ENCODE results near the gene USP20.

The USP20 gene

GRCh38 chr9:129916707-129917106, 81.4 kb downstream of the USP20 start:
- no peak for DNase-seq (ENCODE audit: low read depth, low spot score)

DNA sequence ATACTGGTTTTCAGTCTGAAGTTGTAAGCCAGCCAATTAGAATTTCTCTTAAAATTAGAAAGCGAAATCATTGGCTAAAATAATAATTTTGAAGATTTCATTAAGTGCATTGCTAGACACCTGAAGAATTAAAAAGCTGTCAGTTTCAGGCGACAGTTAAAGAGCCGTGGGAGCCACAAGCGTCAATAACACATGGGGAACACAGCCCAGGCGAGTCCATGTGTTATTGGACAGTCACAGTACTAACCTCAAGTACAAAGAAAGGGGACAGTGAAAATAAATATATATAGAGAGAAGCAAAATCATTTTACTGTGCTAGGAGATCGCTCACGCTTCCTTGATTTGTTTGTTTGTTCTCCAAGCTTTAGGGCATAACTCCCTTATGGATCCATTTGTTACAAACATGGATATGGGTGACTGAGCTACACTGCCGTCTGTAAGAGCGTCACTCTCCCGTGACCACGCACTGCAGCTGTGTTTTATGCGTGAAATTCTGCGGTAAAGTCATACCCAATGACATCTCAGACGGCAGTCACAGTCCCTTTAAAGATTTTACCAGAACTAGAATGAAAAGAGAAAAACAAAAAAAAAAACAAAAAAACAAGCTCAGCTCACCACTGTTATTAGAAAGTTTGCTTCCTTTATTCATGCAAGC, 83.2 kb downstream of the USP20 start:
- DNase-seq (ENCODE audit: low read depth, low spot score), result no peak

DNA sequence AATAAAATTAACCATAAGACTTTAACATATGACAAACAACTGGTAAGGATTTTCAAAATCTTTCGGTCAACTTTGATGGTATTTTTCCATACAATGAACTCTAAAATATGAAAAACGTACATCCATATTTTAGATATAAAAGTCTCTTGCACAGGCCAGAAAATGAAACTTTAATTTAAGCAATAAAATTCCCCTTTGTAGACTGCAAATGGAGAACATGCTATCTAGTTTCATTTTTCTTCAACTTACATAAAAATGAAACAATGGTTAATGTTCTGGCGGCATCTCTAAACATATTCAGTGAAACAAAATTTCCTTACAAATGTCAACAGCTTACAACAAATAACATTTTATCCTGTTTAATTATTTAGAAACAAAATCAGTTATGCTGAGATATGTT, 84.0 kb downstream of the USP20 start:
- no peak for DNase-seq (ENCODE audit: low read depth, low spot score)

DNA sequence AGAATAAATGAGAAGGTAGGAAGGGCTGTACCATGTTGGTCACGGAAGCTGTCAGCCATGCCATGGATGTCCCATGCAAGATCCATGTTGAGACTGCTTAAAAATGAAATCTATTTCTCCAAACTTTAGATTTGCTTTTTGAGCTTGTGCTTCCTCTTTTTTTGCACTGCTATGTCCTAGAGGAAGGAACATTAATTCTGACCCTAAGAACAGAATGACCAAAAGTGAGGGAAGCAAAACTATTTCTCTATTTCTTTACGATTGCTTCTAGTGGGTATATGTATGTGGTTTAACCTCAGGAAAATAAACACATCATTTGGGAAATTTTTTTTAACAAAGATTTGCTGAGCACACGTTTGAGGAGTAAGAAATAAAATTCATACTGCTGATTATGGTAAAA, 84.6 kb downstream of the USP20 start:
- no peak for DNase-seq (ENCODE audit: low read depth, low spot score)

- no peak for DNase-seq (ENCODE audit: low read depth, low spot score)
These were observed 86.6 kb downstream of the USP20 start for GRCh38 chr9:129921905-129922304.

GRCh38 chr9:129923589-129923988, 88.3 kb downstream of the USP20 start:
- no peak for DNase-seq (ENCODE audit: low read depth, low spot score)

DNA sequence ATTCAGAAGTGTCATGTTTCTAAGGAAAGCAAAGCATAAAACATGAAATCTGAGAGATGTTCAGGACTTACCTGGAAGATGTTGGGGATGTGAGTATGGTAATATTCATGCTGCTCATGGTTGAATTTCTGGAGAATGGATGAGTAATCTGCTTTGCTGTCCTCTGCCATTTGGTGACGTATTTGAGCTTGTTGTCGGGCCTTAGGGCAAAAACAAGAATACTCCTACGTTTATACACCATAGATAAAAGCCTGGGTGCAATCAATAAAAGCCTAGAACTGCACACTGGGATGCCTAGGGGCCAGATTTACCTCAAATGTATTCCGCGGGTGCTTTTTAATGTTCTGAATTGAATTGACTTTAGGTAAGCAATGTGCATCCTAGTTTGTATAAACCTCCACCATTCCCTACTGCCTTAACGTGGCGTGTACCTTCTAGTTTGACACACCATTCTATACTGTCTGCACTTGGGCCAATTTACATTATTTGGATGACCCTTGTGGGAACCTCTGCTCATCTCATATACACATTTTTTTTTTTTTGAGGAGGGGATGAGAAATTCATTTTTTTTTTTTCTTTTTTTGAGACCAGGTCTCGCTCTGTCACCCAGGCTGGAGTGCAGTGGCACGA, 94.4 kb downstream of the USP20 start:
- DNase-seq (ENCODE audit: low read depth, low spot score), result no peak

- DNase-seq (ENCODE audit: low read depth, low spot score), result no peak
These were observed 95.5 kb downstream of the USP20 start for GRCh38 chr9:129930743-129931142.

All from activated naive CD8-positive, alpha-beta T cell treated with anti-CD3 and anti-CD28 coated beads, Interleukin-2, amount 50 U/mL, for 16 hours (primary cell).